T-helper 17 cell (primary cell): ENCODE measurements around the gene USP46. TPM values are rescaled to one million over a fixed set of nuclear protein-coding genes. Genes with fewer than 3 reads are reported as not detected.
A peak's percentile ranks its signal among the peaks of the same experiment; 100 is the strongest.

ENCODE experiments used
- ATAC-seq: fragments of 150-1000 bp; cut with Tn5 transposase; 2 replicates; pipeline ENCODE4 v1.10.0; 2021; ENCODE audit warnings: mild to moderate bottlenecking, moderate library complexity
- DNase-seq, 3 donors: peaks; one replicate each; pipeline versions ENCODE4 v3.0.0 to v3.0.0-alpha.2; 2020 to 2021
- H3K9me3 ChIP-seq: one replicate; pipeline ENCODE4 v1.7.0; 2013; ENCODE audit warnings: low read length, mild to moderate bottlenecking; ENCODE audit not compliant: control insufficient read depth, poor library complexity, severe bottlenecking
- H3K27ac Mint-ChIP-seq: one replicate; pipeline ENCODE4 v1.8.0; 2022; ENCODE audit warnings: mild to moderate bottlenecking, moderate library complexity, mixed read lengths
- H3K27me3 Mint-ChIP-seq: one replicate; pipeline ENCODE4 v1.8.0; 2022; ENCODE audit warnings: mixed read lengths
- H3K36me3 Mint-ChIP-seq: one replicate; pipeline ENCODE4 v1.8.0; 2022; ENCODE audit warnings: low read depth, mixed read lengths
- H3K4me1 Mint-ChIP-seq: one replicate; pipeline ENCODE4 v1.8.0; 2022; ENCODE audit warnings: mild to moderate bottlenecking, mixed read lengths
- H3K4me3 Mint-ChIP-seq: one replicate; pipeline ENCODE4 v1.8.0; 2022; ENCODE audit warnings: mild to moderate bottlenecking, moderate library complexity, mixed read lengths
- total RNA-seq, 4 donors: library from RNA in 2 of 4; stranded (reverse) in 2 of 4; gene quantifications; one replicate each; pipeline ENCODE4 v1.2.3 and lab custom pipeline; 2022 to 2026

Gene USP46, protein sequence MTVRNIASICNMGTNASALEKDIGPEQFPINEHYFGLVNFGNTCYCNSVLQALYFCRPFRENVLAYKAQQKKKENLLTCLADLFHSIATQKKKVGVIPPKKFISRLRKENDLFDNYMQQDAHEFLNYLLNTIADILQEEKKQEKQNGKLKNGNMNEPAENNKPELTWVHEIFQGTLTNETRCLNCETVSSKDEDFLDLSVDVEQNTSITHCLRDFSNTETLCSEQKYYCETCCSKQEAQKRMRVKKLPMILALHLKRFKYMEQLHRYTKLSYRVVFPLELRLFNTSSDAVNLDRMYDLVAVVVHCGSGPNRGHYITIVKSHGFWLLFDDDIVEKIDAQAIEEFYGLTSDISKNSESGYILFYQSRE
- total RNA-seq (10 to 100 TPM; 22.5 to 24.0 TPM), total RNA-seq (lab: John Stamatoyannopoulos, UW) (29.1 to 64.7 reads per million in 2 donors)

DNA sequence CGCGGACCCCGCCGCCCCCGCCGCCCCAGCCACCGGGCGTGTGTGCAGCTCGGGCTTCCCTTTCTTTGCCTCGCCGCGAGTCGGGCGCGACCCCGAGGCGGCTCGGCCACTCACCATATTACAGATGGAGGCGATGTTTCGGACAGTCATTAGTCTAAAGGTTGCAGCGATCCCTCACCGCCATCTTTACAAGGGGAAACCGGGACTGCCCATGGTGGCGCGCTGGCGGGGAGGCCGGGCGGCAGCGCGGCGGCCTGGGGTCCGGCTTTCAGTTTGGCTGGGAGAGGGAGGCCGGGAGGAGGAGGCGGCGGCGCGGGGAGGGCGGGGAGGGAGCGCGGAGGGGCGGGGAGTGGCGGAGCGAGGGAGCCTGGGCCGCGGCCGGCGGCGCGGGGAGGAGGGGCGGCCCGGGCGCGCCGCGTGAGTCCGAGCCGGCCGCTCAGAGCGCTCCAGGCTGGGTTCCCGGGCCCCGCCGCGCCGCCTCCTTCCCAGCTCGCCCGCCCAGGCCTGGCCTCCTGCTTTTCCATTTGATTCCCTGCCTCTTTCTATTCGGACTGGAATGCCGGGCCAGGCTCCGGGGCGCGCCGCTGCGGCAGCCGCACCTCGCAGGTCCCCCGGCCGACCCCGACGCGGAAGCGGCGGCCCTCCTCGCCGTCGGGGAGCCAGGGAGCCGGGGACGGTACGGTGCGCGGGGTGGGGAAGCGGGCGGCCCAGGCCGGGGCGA, at the start of gene USP46:
Gene USP46 (minus strand): TSS at position 301 of the 721 bp plus-strand sequence. CDS start 151 bp downstream, at position 150.
- no peaks in the 10 kb centered on the region for H3K9me3 ChIP-seq
- Mint-ChIP-seq H3K27ac (peak within 1 kb of the TSS; percentile 91), H3K27me3 (no peaks in the 10 kb centered on the region), H3K4me3 (peak within 1 kb of the TSS; percentile 90), H3K4me1 (peaks cover 21% of the 10 kb centered on the region), H3K36me3 (no peaks in the 10 kb centered on the region)
- ATAC-seq (peak; percentile 84), DNase-seq (peak; percentile 18 to 46 (median 36))

DNA sequence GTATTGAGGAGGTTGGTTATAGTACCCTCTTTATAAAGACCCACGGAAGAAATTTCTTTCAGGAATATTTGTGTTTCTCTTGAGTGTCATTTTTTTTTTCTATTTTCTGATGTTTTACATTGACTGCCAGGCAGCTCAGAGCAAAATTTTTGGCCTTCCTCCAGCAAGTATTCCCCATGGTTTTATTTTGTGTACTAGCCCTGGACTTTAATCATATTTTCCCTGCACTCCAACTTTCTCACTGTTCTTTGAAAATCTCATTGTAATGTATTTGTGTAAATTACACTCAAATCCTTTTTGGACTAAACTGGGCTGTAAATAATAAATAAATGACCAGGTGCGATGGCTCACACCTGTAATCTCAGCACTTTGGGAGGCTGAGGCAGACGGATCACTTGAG, 45.6 kb upstream of the USP46 start:
- no peaks in the 10 kb centered on the region for H3K4me1 Mint-ChIP-seq
- no peak for ATAC-seq
- no peaks in the 10 kb centered on the region for H3K36me3 Mint-ChIP-seq
- DNase-seq, result no peak
- H3K27me3 Mint-ChIP-seq, result no peaks in the 10 kb centered on the region
- H3K4me3 Mint-ChIP-seq, result no peak overlapping the region
- H3K27ac Mint-ChIP-seq, result no peak overlapping the region
- H3K9me3 ChIP-seq, result no peaks in the 10 kb centered on the region

- H3K9me3 ChIP-seq, result no peaks in the 10 kb centered on the region
- ATAC-seq (no peak), DNase-seq (no peak)
- Mint-ChIP-seq H3K4me1 (no peaks in the 10 kb centered on the region), H3K27ac (no peak overlapping the region), H3K36me3 (no peaks in the 10 kb centered on the region), H3K27me3 (no peaks in the 10 kb centered on the region), H3K4me3 (no peak overlapping the region)
Measured at GRCh38 chr4:52704133-52704532, 45.0 kb upstream of the USP46 start.

DNA sequence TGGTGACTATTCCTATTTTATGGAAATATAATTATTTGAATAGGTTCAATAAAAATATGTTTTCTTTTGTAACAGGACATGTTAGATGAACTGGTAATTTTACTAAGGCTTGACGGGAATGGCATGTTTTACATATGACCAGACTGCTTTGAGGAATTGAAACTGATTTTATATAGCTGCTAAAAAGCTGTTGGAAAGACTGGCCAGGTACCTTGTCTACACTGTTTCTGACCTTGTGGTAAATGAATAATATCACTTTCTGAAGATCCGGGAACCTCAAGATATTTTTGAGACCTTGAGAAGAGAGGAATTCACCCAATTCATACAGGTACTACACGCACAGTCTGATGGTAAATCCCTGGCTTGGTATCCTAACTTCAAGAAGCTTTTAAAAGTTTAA, 42.1 kb upstream of the USP46 start:
- H3K9me3 ChIP-seq, result no peaks in the 10 kb centered on the region
- DNase-seq (no peak), ATAC-seq (no peak)
- Mint-ChIP-seq H3K27me3 (no peaks in the 10 kb centered on the region), H3K4me3 (no peak overlapping the region), H3K27ac (no peak overlapping the region), H3K36me3 (no peaks in the 10 kb centered on the region), H3K4me1 (peaks cover 11% of the 10 kb centered on the region)

- peaks cover 3% of the 10 kb centered on the region for H3K9me3 ChIP-seq
- Mint-ChIP-seq H3K4me3 (no peak overlapping the region), H3K36me3 (no peaks in the 10 kb centered on the region), H3K27me3 (no peaks in the 10 kb centered on the region), H3K4me1 (peaks cover 13% of the 10 kb centered on the region), H3K27ac (no peak overlapping the region)
- DNase-seq, result no peak
- ATAC-seq, result no peak
Measured at GRCh38 chr4:52694936-52695335, 35.8 kb upstream of the USP46 start.

- Mint-ChIP-seq H3K36me3 (no peaks in the 10 kb centered on the region), H3K4me3 (no peak overlapping the region), H3K4me1 (peaks cover 13% of the 10 kb centered on the region), H3K27ac (no peak overlapping the region), H3K27me3 (no peaks in the 10 kb centered on the region)
- peaks cover 3% of the 10 kb centered on the region for H3K9me3 ChIP-seq
- no peak for DNase-seq
- no peak for ATAC-seq
Measured at GRCh38 chr4:52693492-52693891, 34.4 kb upstream of the USP46 start.

DNA sequence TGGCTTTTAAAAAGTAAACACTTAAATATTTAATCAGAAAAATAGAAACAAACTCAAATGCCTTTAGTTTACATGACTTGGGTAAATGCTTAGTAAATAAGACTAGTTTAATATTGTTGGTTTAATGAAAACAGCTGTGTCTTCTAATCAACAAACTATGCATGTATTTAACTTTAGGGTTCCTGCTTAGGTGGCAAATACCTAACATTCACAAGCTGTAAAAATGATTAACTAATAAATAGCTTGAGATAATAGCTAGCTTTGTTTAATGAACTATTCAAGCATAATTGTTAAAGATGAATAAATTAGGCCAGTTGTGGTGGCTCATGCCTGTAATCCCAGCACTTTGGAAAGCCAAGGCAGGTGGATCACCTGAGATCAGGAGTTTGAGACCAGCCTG, 30.0 kb upstream of the USP46 start:
- H3K9me3 ChIP-seq, result peaks cover 3% of the 10 kb centered on the region
- Mint-ChIP-seq H3K27ac (no peak overlapping the region), H3K27me3 (peaks cover 9% of the 10 kb centered on the region), H3K4me3 (no peak overlapping the region), H3K36me3 (no peaks in the 10 kb centered on the region), H3K4me1 (no peaks in the 10 kb centered on the region)
- DNase-seq (no peak), ATAC-seq (no peak)

DNA sequence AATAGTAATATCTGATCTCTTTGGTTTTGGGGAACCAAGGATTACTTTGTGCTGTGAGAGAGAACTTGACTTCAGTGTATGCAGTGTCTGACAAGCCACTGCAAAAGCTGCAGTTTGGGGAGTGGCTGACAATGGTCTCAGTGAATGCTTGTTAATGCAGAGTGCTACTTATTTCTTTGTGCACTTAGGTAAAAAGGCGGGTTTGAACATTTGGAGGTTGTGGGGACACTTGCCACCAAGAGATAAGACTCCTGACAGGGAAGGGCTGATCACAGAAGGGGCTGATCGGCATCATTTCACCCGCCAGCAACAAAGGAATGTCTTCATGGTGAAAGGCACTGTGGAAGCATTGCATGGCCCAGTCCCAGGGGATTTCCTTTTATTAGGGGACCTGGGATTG, 28.6 kb upstream of the USP46 start:
- Mint-ChIP-seq H3K27ac (no peak overlapping the region), H3K4me1 (no peaks in the 10 kb centered on the region), H3K4me3 (no peak overlapping the region), H3K27me3 (peaks cover 15% of the 10 kb centered on the region), H3K36me3 (no peaks in the 10 kb centered on the region)
- ATAC-seq, result no peak
- H3K9me3 ChIP-seq, result peaks cover 3% of the 10 kb centered on the region
- no peak for DNase-seq

GRCh38 chr4:52685316-52685715, 26.2 kb upstream of the USP46 start:
- H3K9me3 ChIP-seq, result no peaks in the 10 kb centered on the region
- ATAC-seq, result no peak

GRCh38 chr4:52684896-52685295, 25.8 kb upstream of the USP46 start:
- ATAC-seq (no peak), DNase-seq (no peak)
- Mint-ChIP-seq H3K4me1 (no peaks in the 10 kb centered on the region), H3K27me3 (peaks cover 15% of the 10 kb centered on the region), H3K36me3 (peaks cover 2% of the 10 kb centered on the region), H3K27ac (no peak overlapping the region), H3K4me3 (no peak overlapping the region)
- H3K9me3 ChIP-seq, result no peaks in the 10 kb centered on the region

More at GRCh38 chr4:52685316-52685715, 26.2 kb upstream of the USP46 start:
- H3K27me3 Mint-ChIP-seq, result peaks cover 15% of the 10 kb centered on the region
- H3K4me3 Mint-ChIP-seq, result no peak overlapping the region
- DNase-seq, result no peak
- no peak overlapping the region for H3K27ac Mint-ChIP-seq
- H3K36me3 Mint-ChIP-seq, result peaks cover 2% of the 10 kb centered on the region
- H3K4me1 Mint-ChIP-seq, result no peaks in the 10 kb centered on the region

- Mint-ChIP-seq H3K36me3 (peaks cover 2% of the 10 kb centered on the region), H3K27ac (no peak overlapping the region), H3K4me1 (no peaks in the 10 kb centered on the region), H3K4me3 (no peak overlapping the region), H3K27me3 (peaks cover 12% of the 10 kb centered on the region)
- no peaks in the 10 kb centered on the region for H3K9me3 ChIP-seq
- DNase-seq, result no peak
- ATAC-seq, result no peak
Measured at GRCh38 chr4:52680381-52680780, 21.3 kb upstream of the USP46 start.

- no peaks in the 10 kb centered on the region for H3K4me1 Mint-ChIP-seq
- H3K4me3 Mint-ChIP-seq, result no peak overlapping the region
- no peaks in the 10 kb centered on the region for H3K36me3 Mint-ChIP-seq
- H3K9me3 ChIP-seq, result no peaks in the 10 kb centered on the region
- no peak for ATAC-seq
- H3K27ac Mint-ChIP-seq, result no peak overlapping the region
- peaks cover 12% of the 10 kb centered on the region for H3K27me3 Mint-ChIP-seq
- no peak for DNase-seq
Measured at GRCh38 chr4:52676536-52676935, 17.4 kb upstream of the USP46 start.

DNA sequence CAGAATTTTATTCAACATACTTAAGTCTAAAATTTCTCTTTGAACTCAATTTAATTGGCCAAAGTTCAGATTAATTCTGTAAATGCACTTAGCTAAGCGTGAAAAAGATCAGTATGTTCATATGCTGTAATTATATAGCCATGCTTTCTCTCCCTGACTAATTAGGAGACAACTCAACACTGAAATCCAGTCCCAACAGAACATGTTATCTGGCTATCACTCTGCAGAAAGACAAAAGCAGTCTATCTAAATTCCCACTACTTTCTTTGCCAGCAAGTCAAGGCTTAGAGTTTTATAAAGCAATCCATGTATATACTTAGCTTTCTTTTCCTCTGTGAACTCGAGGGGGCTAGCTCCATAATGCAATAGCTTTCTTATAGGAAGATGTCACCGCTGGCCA, 16.0 kb upstream of the USP46 start:
- H3K9me3 ChIP-seq, result no peaks in the 10 kb centered on the region
- no peak for ATAC-seq
- Mint-ChIP-seq H3K27me3 (peaks cover 12% of the 10 kb centered on the region), H3K4me3 (no peak overlapping the region), H3K36me3 (no peaks in the 10 kb centered on the region), H3K27ac (no peak overlapping the region), H3K4me1 (no peaks in the 10 kb centered on the region)
- no peak for DNase-seq
